ENCODE results near the gene PSMA1. TPM values are rescaled to one million over a fixed set of nuclear protein-coding genes. Genes with fewer than 3 reads are reported as not detected.

PSMA1 gene
- total RNA-seq, 1 experiment from 2014 or later = 167 TPM

GRCh38 chr11:14480716-14481115, 39.5 kb downstream of the PSMA1 start:
- no peaks in the 10 kb centered on the region for H3K9me3 Mint-ChIP-seq
- no peaks in the 10 kb centered on the region for H3K4me1 Mint-ChIP-seq
- no peak overlapping the region for H3K18ac ChIP-seq (ENCODE audit: insufficient read length, low read depth, low read length)
- no peak overlapping the region for H2BK5ac ChIP-seq (ENCODE audit: insufficient read length, low read length)
- H4K20me1 ChIP-seq (ENCODE audit: control insufficient read depth, insufficient read depth, insufficient read length) = no peaks in the 10 kb centered on the region
- H3K4ac ChIP-seq (ENCODE audit: low read depth, low read length) = no peak overlapping the region
- no peak overlapping the region for H2BK20ac ChIP-seq (ENCODE audit: low read depth, low read length, poor library complexity, severe bottlenecking)
- no peaks in the 10 kb centered on the region for H3K27me3 Mint-ChIP-seq (ENCODE audit: low read depth)
- H3K9me3 ChIP-seq (ENCODE audit: control insufficient read depth, low read depth, low read length) = no peaks in the 10 kb centered on the region
- no peak overlapping the region for H4K8ac ChIP-seq (replicated peaks; ENCODE audit: insufficient read length, low read depth, low read length)
- H3K27ac Mint-ChIP-seq = no peak overlapping the region
- no peak overlapping the region for H2BK12ac ChIP-seq (ENCODE audit: insufficient read length, low read depth, low read length)
- TF ChIP-seq CTCF (conservative IDR thresholded peaks at IDR 0.05) = no peak
- H2BK120ac ChIP-seq (ENCODE audit: low read depth, low read length, poor library complexity, severe bottlenecking) = no peak overlapping the region
- H3K79me2 ChIP-seq (ENCODE audit: insufficient read depth, low read length) = no peaks in the 10 kb centered on the region
- no peak overlapping the region for H2AFZ ChIP-seq (ENCODE audit: low read length)
- H3T11ph ChIP-seq (ENCODE audit: low read length) = no peak overlapping the region
- no CpG with 5 or more reads among the region's 3 CpGs for WGBS (ENCODE audit: extremely low coverage, insufficient read length, low lambda C conversion rate)
- H4K5ac ChIP-seq (ENCODE audit: insufficient read length, low read depth, low read length) = no peak overlapping the region
- no peaks in the 10 kb centered on the region for H3K79me1 ChIP-seq (ENCODE audit: insufficient read depth, low read depth, low read length, poor library complexity, severe bottlenecking)
- H3K56ac ChIP-seq (ENCODE audit: insufficient read length, low read depth, low read length) = no peak overlapping the region
- no peak overlapping the region for H3K4me2 ChIP-seq (ENCODE audit: insufficient read depth, insufficient read length, low read length)
- DNase-seq = no peak
- H3K14ac ChIP-seq (ENCODE audit: insufficient read depth, low read length) = no peak overlapping the region
- H3K27me3 ChIP-seq (ENCODE audit: insufficient read depth, low read length) = no peaks in the 10 kb centered on the region
- H2AK5ac ChIP-seq (ENCODE audit: insufficient read length, low read length) = no peak overlapping the region
- H3K4me3 Mint-ChIP-seq = no peak overlapping the region
- no peak overlapping the region for H3K27ac ChIP-seq (ENCODE audit: insufficient read length, low read depth, low read length)
- no peak overlapping the region for H3K9ac ChIP-seq (ENCODE audit: extremely low read depth, insufficient read length, low read length)
- no peak overlapping the region for H2BK15ac ChIP-seq (ENCODE audit: low read depth, low read length)
- H4K91ac ChIP-seq (ENCODE audit: insufficient read length, low read depth, low read length) = no peak overlapping the region
- H3K23ac ChIP-seq (ENCODE audit: insufficient read length, low read depth, low read length) = no peak overlapping the region
- no peaks in the 10 kb centered on the region for H3K4me1 ChIP-seq (ENCODE audit: insufficient read depth, low read length)
- no peaks in the 10 kb centered on the region for H3K23me2 ChIP-seq (ENCODE audit: insufficient read length, low read depth, low read length, poor library complexity, severe bottlenecking)
- H3K36me3 Mint-ChIP-seq (ENCODE audit: insufficient read depth in 1 of 3, low read depth in 3 of 3) = peaks cover 17 to 82% (median 73%) of the 10 kb centered on the region in 3 experiments

All from H9 (cell line).